GM23338 (cell line): ENCODE measurements around the gene APOBEC4. TPM values are rescaled to one million over a fixed set of nuclear protein-coding genes. Genes with fewer than 3 reads are reported as not detected.

ENCODE experiments used
- ATAC-seq: fragments of 200-7000 bp; cut with Tn5 transposase; 3 replicates; pipeline ENCODE4 v1.9.1; 2020
- DNase-seq: peaks from one replicate; pipeline ENCODE4 v3.0.0-alpha.2; 2015; ENCODE audit warnings: low spot score
- H2AFZ ChIP-seq: fragments of 200-600 bp; sonication (generic); 2 replicates; pipeline ENCODE4 v1.8.0; 2016; ENCODE audit warnings: antibody characterized with exemption, mild to moderate bottlenecking, moderate library complexity
- H3F3A ChIP-seq: fragments of 200-600 bp; sonication (generic); replicated peaks from 2 replicates; pipeline ENCODE4 v1.8.0; 2017; ENCODE audit warnings: antibody characterized with exemption, mixed run types, low read depth
- H3K27ac ChIP-seq: fragments of 200-600 bp; sonication (generic); 2 replicates; pipeline ENCODE4 v1.6.1; 2016; ENCODE audit warnings: low read depth
- H3K27me3 ChIP-seq: fragments of 200-600 bp; sonication (generic); 2 replicates; pipeline ENCODE4 v1.8.0; 2016; ENCODE audit warnings: mild to moderate bottlenecking, mixed run types, moderate library complexity; ENCODE audit not compliant: insufficient read depth
- H3K36me3 ChIP-seq: fragments of 200-600 bp; sonication (generic); 2 replicates; pipeline ENCODE4 v1.8.0; 2016; ENCODE audit warnings: mild to moderate bottlenecking; ENCODE audit not compliant: insufficient read depth
- H3K4me1 ChIP-seq: fragments of 200-600 bp; sonication (generic); 2 replicates; pipeline ENCODE4 v1.8.0; 2016; ENCODE audit warnings: mild to moderate bottlenecking, moderate library complexity; ENCODE audit not compliant: insufficient read depth
- H3K4me2 ChIP-seq: fragments of 200-600 bp; sonication (generic); 2 replicates; pipeline ENCODE4 v1.7.1; 2017; ENCODE audit warnings: mixed run types
- H3K4me3 ChIP-seq: fragments of 200-600 bp; sonication (generic); 2 replicates; pipeline ENCODE4 v1.6.1; 2016; ENCODE audit warnings: mixed run types
- H3K79me2 ChIP-seq: fragments of 200-600 bp; sonication (generic); replicated peaks from 2 replicates; pipeline ENCODE4 v1.8.0; 2017; ENCODE audit warnings: mild to moderate bottlenecking; ENCODE audit not compliant: insufficient read depth
- H3K9me2 ChIP-seq: fragments of 200-600 bp; sonication (generic); 2 replicates; pipeline ENCODE4 v1.8.0; 2017; ENCODE audit not compliant: insufficient read depth
- H4K20me1 ChIP-seq: fragments of 200-600 bp; sonication (generic); replicated peaks from 2 replicates; pipeline ENCODE4 v1.8.0; 2017; ENCODE audit warnings: mild to moderate bottlenecking; ENCODE audit not compliant: insufficient read depth
- H3K27ac Mint-ChIP-seq: 2 replicates; pipeline ENCODE4 v1.8.0; 2020; ENCODE audit warnings: inconsistent platforms, mild to moderate bottlenecking, moderate library complexity, mixed read lengths
- H3K27me3 Mint-ChIP-seq: 3 replicates; pipeline ENCODE4 v1.8.0; 2022; ENCODE audit warnings: low read depth, mild to moderate bottlenecking, moderate library complexity, mixed read lengths, inconsistent platforms; ENCODE audit not compliant: insufficient read depth, poor library complexity
- H3K36me3 Mint-ChIP-seq: 3 replicates; pipeline ENCODE4 v1.8.0; 2021; ENCODE audit warnings: low read depth, mild to moderate bottlenecking, inconsistent platforms, moderate library complexity, mixed read lengths
- H3K4me1 Mint-ChIP-seq: 3 replicates; pipeline ENCODE4 v1.8.0; 2020; ENCODE audit warnings: mild to moderate bottlenecking, inconsistent platforms, mixed read lengths
- H3K4me3 Mint-ChIP-seq: 3 replicates; pipeline ENCODE4 v1.8.0; 2021; ENCODE audit warnings: moderate library complexity, mild to moderate bottlenecking, inconsistent platforms, mixed read lengths
- H3K9me3 Mint-ChIP-seq: 3 replicates; pipeline ENCODE4 v1.8.0; 2020; ENCODE audit warnings: moderate library complexity, mild to moderate bottlenecking, inconsistent platforms, mixed read lengths
- CREB1 ChIP-seq: fragments of 250-450 bp; sonication (Bioruptor Pico); IDR thresholded peaks from 2 replicates; pipeline ENCODE4 v1.5.0; 2020; ENCODE audit warnings: low read depth, mild to moderate bottlenecking, moderate library complexity
- JUNB ChIP-seq: IDR thresholded peaks from one replicate; pipeline ENCODE4 v1.6.1; 2016; ENCODE audit warnings: antibody characterized with exemption; ENCODE audit not compliant: unreplicated experiment
- NANOG ChIP-seq: IDR thresholded peaks from 2 replicates; pipeline ENCODE4 v1.6.1; 2016; ENCODE audit warnings: antibody characterized with exemption, borderline replicate concordance
- POLR2AphosphoS5 ChIP-seq: IDR thresholded peaks from 2 replicates; pipeline ENCODE4 v1.6.1; 2016; ENCODE audit warnings: antibody characterized with exemption, low read depth
- STAT1 ChIP-seq: IDR thresholded peaks from one replicate; pipeline ENCODE4 v1.6.1; 2016; ENCODE audit warnings: antibody characterized with exemption; ENCODE audit not compliant: unreplicated experiment
- ZNF331 ChIP-seq: fragments of 250-450 bp; sonication (Bioruptor Pico); IDR thresholded peaks from 2 replicates; pipeline ENCODE4 v1.5.0; 2020; ENCODE audit warnings: low read depth, mild to moderate bottlenecking, moderate library complexity
- polyA plus RNA-seq: library from polyadenylated mRNA; unstranded; fragments of >200 nt; fragmentation: Nextera tagmentation; extraction: Ambion mirVana; gene quantifications from 2 replicates; pipeline ENCODE4 v1.2.1, GENCODE V29; 2016
- total RNA-seq: library from RNA; depleted of rRNA; stranded (reverse); fragments of >200 nt; shearing (Covaris generic); gene quantifications from 2 replicates; pipeline ENCODE4 v1.2.3, GENCODE V29; 2014
- TF ChIP-seq, protein P1 (sequence below): IDR thresholded peaks from 2 replicates; pipeline ENCODE4 v1.6.1; 2016; ENCODE audit warnings: antibody characterized with exemption
- TF ChIP-seq, protein P2 (sequence below), 2 experiments: fragments of 200-600 bp in 1 of 2; sonication (generic) in 1 of 2; conservative IDR thresholded peaks; 2 replicates each; pipeline versions ENCODE4 v1.5.1 to v1.6.1; 2016 to 2017; ENCODE audit warnings: antibody characterized with exemption in 2 of 2, low read depth in 2 of 2, mild to moderate bottlenecking in 2 of 2, moderate library complexity in 1 of 2
- TF ChIP-seq, protein P3 (sequence below): IDR thresholded peaks from one replicate; pipeline ENCODE4 v1.6.1; 2018; ENCODE audit warnings: antibody characterized with exemption; ENCODE audit not compliant: unreplicated experiment
- TF ChIP-seq, protein P4 (sequence below): fragments of 250-450 bp; sonication (Bioruptor Pico); IDR thresholded peaks from 2 replicates; pipeline ENCODE4 v1.5.0; 2020; ENCODE audit warnings: mild to moderate bottlenecking, moderate library complexity

APOBEC4 gene
- total and polyA plus RNA-seq, 2 experiments from 2014 or later = 0.10 TPM; not detected in 1

DNA sequence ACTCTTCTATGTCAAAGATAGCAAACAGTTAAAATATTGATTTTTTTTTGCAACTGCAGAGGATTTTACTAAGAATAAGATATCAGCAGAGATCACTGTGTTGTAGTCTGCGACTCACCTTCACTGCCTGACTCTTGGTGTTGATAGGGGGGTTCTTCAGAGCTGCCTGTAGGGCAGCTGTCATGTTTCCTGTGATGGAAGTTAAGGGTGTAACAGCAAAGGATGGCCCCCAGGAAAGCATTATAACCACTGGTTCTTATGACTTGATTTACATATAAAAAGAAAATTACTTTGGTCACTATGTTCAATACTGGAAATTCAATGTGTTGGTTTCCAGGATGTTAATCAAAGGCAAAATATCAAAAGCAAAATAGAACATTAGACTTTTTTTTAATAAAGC is 20.2 kb downstream of the APOBEC4 start:
- peaks cover 34% of the 10 kb centered on the region for H3K4me1 Mint-ChIP-seq
- TF ChIP-seq, protein P1, sequence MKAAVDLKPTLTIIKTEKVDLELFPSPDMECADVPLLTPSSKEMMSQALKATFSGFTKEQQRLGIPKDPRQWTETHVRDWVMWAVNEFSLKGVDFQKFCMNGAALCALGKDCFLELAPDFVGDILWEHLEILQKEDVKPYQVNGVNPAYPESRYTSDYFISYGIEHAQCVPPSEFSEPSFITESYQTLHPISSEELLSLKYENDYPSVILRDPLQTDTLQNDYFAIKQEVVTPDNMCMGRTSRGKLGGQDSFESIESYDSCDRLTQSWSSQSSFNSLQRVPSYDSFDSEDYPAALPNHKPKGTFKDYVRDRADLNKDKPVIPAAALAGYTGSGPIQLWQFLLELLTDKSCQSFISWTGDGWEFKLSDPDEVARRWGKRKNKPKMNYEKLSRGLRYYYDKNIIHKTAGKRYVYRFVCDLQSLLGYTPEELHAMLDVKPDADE = no peak
- TF ChIP-seq NANOG (no peak), JUNB (no peak), ZNF331 (CRISPR knock-in tag) (no peak), POLR2AphosphoS5 (no peak), CREB1 (no peak), STAT1 (no peak)
- TF ChIP-seq, protein P2, sequence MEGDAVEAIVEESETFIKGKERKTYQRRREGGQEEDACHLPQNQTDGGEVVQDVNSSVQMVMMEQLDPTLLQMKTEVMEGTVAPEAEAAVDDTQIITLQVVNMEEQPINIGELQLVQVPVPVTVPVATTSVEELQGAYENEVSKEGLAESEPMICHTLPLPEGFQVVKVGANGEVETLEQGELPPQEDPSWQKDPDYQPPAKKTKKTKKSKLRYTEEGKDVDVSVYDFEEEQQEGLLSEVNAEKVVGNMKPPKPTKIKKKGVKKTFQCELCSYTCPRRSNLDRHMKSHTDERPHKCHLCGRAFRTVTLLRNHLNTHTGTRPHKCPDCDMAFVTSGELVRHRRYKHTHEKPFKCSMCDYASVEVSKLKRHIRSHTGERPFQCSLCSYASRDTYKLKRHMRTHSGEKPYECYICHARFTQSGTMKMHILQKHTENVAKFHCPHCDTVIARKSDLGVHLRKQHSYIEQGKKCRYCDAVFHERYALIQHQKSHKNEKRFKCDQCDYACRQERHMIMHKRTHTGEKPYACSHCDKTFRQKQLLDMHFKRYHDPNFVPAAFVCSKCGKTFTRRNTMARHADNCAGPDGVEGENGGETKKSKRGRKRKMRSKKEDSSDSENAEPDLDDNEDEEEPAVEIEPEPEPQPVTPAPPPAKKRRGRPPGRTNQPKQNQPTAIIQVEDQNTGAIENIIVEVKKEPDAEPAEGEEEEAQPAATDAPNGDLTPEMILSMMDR (conservative IDR thresholded peaks at IDR 0.05; ENCODE audit: low read depth in 2 of 2) = no peak
- TF ChIP-seq, protein P3, sequence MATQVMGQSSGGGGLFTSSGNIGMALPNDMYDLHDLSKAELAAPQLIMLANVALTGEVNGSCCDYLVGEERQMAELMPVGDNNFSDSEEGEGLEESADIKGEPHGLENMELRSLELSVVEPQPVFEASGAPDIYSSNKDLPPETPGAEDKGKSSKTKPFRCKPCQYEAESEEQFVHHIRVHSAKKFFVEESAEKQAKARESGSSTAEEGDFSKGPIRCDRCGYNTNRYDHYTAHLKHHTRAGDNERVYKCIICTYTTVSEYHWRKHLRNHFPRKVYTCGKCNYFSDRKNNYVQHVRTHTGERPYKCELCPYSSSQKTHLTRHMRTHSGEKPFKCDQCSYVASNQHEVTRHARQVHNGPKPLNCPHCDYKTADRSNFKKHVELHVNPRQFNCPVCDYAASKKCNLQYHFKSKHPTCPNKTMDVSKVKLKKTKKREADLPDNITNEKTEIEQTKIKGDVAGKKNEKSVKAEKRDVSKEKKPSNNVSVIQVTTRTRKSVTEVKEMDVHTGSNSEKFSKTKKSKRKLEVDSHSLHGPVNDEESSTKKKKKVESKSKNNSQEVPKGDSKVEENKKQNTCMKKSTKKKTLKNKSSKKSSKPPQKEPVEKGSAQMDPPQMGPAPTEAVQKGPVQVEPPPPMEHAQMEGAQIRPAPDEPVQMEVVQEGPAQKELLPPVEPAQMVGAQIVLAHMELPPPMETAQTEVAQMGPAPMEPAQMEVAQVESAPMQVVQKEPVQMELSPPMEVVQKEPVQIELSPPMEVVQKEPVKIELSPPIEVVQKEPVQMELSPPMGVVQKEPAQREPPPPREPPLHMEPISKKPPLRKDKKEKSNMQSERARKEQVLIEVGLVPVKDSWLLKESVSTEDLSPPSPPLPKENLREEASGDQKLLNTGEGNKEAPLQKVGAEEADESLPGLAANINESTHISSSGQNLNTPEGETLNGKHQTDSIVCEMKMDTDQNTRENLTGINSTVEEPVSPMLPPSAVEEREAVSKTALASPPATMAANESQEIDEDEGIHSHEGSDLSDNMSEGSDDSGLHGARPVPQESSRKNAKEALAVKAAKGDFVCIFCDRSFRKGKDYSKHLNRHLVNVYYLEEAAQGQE = no peak
- TF ChIP-seq, protein P4, sequence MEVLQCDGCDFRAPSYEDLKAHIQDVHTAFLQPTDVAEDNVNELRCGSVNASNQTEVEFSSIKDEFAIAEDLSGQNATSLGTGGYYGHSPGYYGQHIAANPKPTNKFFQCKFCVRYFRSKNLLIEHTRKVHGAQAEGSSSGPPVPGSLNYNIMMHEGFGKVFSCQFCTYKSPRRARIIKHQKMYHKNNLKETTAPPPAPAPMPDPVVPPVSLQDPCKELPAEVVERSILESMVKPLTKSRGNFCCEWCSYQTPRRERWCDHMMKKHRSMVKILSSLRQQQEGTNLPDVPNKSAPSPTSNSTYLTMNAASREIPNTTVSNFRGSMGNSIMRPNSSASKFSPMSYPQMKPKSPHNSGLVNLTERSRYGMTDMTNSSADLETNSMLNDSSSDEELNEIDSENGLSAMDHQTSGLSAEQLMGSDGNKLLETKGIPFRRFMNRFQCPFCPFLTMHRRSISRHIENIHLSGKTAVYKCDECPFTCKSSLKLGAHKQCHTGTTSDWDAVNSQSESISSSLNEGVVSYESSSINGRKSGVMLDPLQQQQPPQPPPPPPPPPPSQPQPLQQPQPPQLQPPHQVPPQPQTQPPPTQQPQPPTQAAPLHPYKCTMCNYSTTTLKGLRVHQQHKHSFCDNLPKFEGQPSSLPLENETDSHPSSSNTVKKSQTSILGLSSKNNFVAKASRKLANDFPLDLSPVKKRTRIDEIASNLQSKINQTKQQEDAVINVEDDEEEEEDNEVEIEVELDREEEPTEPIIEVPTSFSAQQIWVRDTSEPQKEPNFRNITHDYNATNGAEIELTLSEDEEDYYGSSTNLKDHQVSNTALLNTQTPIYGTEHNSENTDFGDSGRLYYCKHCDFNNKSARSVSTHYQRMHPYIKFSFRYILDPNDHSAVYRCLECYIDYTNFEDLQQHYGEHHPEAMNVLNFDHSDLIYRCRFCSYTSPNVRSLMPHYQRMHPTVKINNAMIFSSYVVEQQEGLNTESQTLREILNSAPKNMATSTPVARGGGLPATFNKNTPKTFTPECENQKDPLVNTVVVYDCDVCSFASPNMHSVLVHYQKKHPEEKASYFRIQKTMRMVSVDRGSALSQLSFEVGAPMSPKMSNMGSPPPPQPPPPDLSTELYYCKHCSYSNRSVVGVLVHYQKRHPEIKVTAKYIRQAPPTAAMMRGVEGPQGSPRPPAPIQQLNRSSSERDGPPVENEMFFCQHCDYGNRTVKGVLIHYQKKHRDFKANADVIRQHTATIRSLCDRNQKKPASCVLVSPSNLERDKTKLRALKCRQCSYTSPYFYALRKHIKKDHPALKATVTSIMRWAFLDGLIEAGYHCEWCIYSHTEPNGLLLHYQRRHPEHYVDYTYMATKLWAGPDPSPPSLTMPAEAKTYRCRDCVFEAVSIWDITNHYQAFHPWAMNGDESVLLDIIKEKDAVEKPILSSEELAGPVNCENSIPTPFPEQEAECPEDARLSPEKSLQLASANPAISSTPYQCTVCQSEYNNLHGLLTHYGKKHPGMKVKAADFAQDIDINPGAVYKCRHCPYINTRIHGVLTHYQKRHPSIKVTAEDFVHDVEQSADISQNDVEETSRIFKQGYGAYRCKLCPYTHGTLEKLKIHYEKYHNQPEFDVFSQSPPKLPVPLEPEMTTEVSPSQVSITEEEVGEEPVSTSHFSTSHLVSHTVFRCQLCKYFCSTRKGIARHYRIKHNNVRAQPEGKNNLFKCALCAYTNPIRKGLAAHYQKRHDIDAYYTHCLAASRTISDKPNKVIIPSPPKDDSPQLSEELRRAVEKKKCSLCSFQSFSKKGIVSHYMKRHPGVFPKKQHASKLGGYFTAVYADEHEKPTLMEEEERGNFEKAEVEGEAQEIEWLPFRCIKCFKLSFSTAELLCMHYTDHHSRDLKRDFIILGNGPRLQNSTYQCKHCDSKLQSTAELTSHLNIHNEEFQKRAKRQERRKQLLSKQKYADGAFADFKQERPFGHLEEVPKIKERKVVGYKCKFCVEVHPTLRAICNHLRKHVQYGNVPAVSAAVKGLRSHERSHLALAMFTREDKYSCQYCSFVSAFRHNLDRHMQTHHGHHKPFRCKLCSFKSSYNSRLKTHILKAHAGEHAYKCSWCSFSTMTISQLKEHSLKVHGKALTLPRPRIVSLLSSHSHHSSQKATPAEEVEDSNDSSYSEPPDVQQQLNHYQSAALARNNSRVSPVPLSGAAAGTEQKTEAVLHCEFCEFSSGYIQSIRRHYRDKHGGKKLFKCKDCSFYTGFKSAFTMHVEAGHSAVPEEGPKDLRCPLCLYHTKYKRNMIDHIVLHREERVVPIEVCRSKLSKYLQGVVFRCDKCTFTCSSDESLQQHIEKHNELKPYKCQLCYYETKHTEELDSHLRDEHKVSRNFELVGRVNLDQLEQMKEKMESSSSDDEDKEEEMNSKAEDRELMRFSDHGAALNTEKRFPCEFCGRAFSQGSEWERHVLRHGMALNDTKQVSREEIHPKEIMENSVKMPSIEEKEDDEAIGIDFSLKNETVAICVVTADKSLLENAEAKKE (CRISPR knock-in tag) = no peak
- Histone ChIP-seq H3K4me1 (peaks cover 18% of the 10 kb centered on the region), H3K27me3 (peaks cover 9% of the 10 kb centered on the region; the same call in 1 of the 2 replicates), H3K9me2 (no peaks in the 10 kb centered on the region), H4K20me1 (no peaks in the 10 kb centered on the region), H3K4me2 (peak overlapping the region; percentile 48), H3F3A (no peaks in the 10 kb centered on the region), H3K79me2 (peaks cover 26% of the 10 kb centered on the region), H3K4me3 (peak overlapping the region; percentile 71), H2AFZ (no peak overlapping the region), H3K36me3 (peaks cover 24% of the 10 kb centered on the region; the same call in 1 of the 2 replicates), H3K27ac (0 out of 2 replicates have a peak overlapping the region, but pooled peaks have one; percentile 1)
- DNase-seq (no peak), ATAC-seq (no peak)
- H3K27ac Mint-ChIP-seq = peak overlapping the region; percentile 89; the same call in 1 of the 2 replicates
- peak overlapping the region; percentile 98 for H3K4me3 Mint-ChIP-seq
- H3K9me3 Mint-ChIP-seq = no peaks in the 10 kb centered on the region
- H3K27me3 Mint-ChIP-seq = peaks cover 9% of the 10 kb centered on the region
- peaks cover 28% of the 10 kb centered on the region for H3K36me3 Mint-ChIP-seq
